ENCODE data around the gene SLC16A10.

Gene SLC16A10

GRCh38 chr6:111199935-111200334 lies 112.6 kb downstream of the SLC16A10 start:
- Histone ChIP-seq H3K4me1 (ENCODE audit: insufficient read depth, low read length, severe bottlenecking) (peaks cover 12% of the 10 kb centered on the region), H3K9me2 (ENCODE audit: low read depth, low read length) (no peaks in the 10 kb centered on the region), H3K36me3 (ENCODE audit: insufficient read depth, low read length) (no peaks in the 10 kb centered on the region), H4K20me1 (ENCODE audit: insufficient read depth, low read length) (no peaks in the 10 kb centered on the region), H3K27ac (ENCODE audit: low read depth, low read length, poor library complexity, severe bottlenecking) (peak overlapping the region; percentile 35), H3K79me2 (ENCODE audit: insufficient read depth, low read length) (no peaks in the 10 kb centered on the region), H3K4me3 (ENCODE audit: low read depth, low read length, poor library complexity, severe bottlenecking) (no peak overlapping the region), H3K9ac (ENCODE audit: low read length) (no peak overlapping the region), H3K4me2 (ENCODE audit: low read length) (no peak overlapping the region; the same call in 1 of the 2 replicates), H3K9me3 (ENCODE audit: low read length) (no peaks in the 10 kb centered on the region), H3K27me3 (ENCODE audit: insufficient read depth, low read length) (no peaks in the 10 kb centered on the region), H3F3A (ENCODE audit: insufficient read depth, low read length) (no peaks in the 10 kb centered on the region), H2AFZ (ENCODE audit: low read length) (no peak overlapping the region)
- TF ChIP-seq EZH2 (IDR thresholded peaks at IDR 0.05; ENCODE audit: borderline replicate concordance, low read length) (no peak), CTCF (IDR thresholded peaks at IDR 0.05; ENCODE audit: low read length) (no peak)

GRCh38 chr6:111200350-111201243 lies 113.3 kb downstream of the SLC16A10 start:
- Histone ChIP-seq H2AFZ (ENCODE audit: low read length) (no peak overlapping the region), H3F3A (ENCODE audit: insufficient read depth, low read length) (no peaks in the 10 kb centered on the region), H4K20me1 (ENCODE audit: insufficient read depth, low read length) (no peaks in the 10 kb centered on the region), H3K9ac (ENCODE audit: low read length) (no peak overlapping the region), H3K4me3 (ENCODE audit: low read depth, low read length, poor library complexity, severe bottlenecking) (no peak overlapping the region), H3K9me2 (ENCODE audit: low read depth, low read length) (no peaks in the 10 kb centered on the region), H3K36me3 (ENCODE audit: insufficient read depth, low read length) (no peaks in the 10 kb centered on the region), H3K79me2 (ENCODE audit: insufficient read depth, low read length) (no peaks in the 10 kb centered on the region), H3K27ac (ENCODE audit: low read depth, low read length, poor library complexity, severe bottlenecking) (peak overlapping the region; percentile 35), H3K4me1 (ENCODE audit: insufficient read depth, low read length, severe bottlenecking) (peaks cover 12% of the 10 kb centered on the region), H3K9me3 (ENCODE audit: low read length) (no peaks in the 10 kb centered on the region), H3K27me3 (ENCODE audit: insufficient read depth, low read length) (no peaks in the 10 kb centered on the region), H3K4me2 (ENCODE audit: low read length) (no peak overlapping the region; the same call in 1 of the 2 replicates)
- no peak for TF ChIP-seq CTCF (IDR thresholded peaks at IDR 0.05; ENCODE audit: low read length)
- TF ChIP-seq EZH2 (IDR thresholded peaks at IDR 0.05; ENCODE audit: borderline replicate concordance, low read length): no peak

GRCh38 chr6:111201244-111201554 lies 113.9 kb downstream of the SLC16A10 start:
- Histone ChIP-seq H3K9ac (ENCODE audit: low read length) (no peak overlapping the region), H3K36me3 (ENCODE audit: insufficient read depth, low read length) (no peaks in the 10 kb centered on the region), H3K9me2 (ENCODE audit: low read depth, low read length) (no peaks in the 10 kb centered on the region), H3K4me1 (ENCODE audit: insufficient read depth, low read length, severe bottlenecking) (peaks cover 12% of the 10 kb centered on the region), H3K9me3 (ENCODE audit: low read length) (no peaks in the 10 kb centered on the region), H3K27me3 (ENCODE audit: insufficient read depth, low read length) (no peaks in the 10 kb centered on the region), H3F3A (ENCODE audit: insufficient read depth, low read length) (no peaks in the 10 kb centered on the region), H3K27ac (ENCODE audit: low read depth, low read length, poor library complexity, severe bottlenecking) (no peak overlapping the region), H3K79me2 (ENCODE audit: insufficient read depth, low read length) (no peaks in the 10 kb centered on the region), H3K4me2 (ENCODE audit: low read length) (no peak overlapping the region), H3K4me3 (ENCODE audit: low read depth, low read length, poor library complexity, severe bottlenecking) (no peak overlapping the region), H2AFZ (ENCODE audit: low read length) (no peak overlapping the region), H4K20me1 (ENCODE audit: insufficient read depth, low read length) (no peaks in the 10 kb centered on the region)
- no peak for TF ChIP-seq CTCF (IDR thresholded peaks at IDR 0.05; ENCODE audit: low read length)
- TF ChIP-seq EZH2 (IDR thresholded peaks at IDR 0.05; ENCODE audit: borderline replicate concordance, low read length): no peak
